Liver (tissue), 9 donors: Measurements from ENCODE around the gene GHRHR. TPM values are rescaled to one million over a fixed set of nuclear protein-coding genes. Genes with fewer than 3 reads are reported as not detected.

Source experiments
- DNase-seq: peaks from one replicate; pipeline ENCODE4 v3.0.0-alpha.2; 2017; ENCODE audit warnings: low spot score
- H3K27ac ChIP-seq, 2 donors: one replicate each; pipeline ENCODE4 v1.7.0; 2013; ENCODE audit warnings: inconsistent platforms in 2 of 2, low read length in 2 of 2, control low read depth in 1 of 2, low read depth in 1 of 2, mild to moderate bottlenecking in 1 of 2
- H3K27me3 ChIP-seq, 4 donors: one replicate each; pipeline versions ENCODE4 v1.6.1 to v1.7.0; 2013; ENCODE audit warnings: low read length in 3 of 4, inconsistent platforms in 1 of 4, mild to moderate bottlenecking in 1 of 4, moderate library complexity in 1 of 4; ENCODE audit not compliant: control insufficient read depth in 4 of 4, insufficient read depth in 4 of 4
- H3K36me3 ChIP-seq, 4 donors: one replicate each; pipeline versions ENCODE4 v1.6.1 to v1.7.0; 2013; ENCODE audit warnings: low read length in 3 of 4, mild to moderate bottlenecking in 3 of 4, low read depth in 1 of 4, moderate library complexity in 1 of 4; ENCODE audit not compliant: control insufficient read depth in 4 of 4, insufficient read depth in 3 of 4
- H3K4me1 ChIP-seq, 4 donors: one replicate each; pipeline versions ENCODE4 v1.6.1 to v1.7.0; 2013; ENCODE audit warnings: low read length in 3 of 4, mild to moderate bottlenecking in 3 of 4, moderate library complexity in 1 of 4; ENCODE audit not compliant: control insufficient read depth in 4 of 4, insufficient read depth in 4 of 4
- H3K4me3 ChIP-seq, 3 donors: one replicate each; pipeline versions ENCODE4 v1.6.1 to v1.7.0; 2013; ENCODE audit warnings: low read length in 3 of 3, control low read depth in 1 of 3, low read depth in 1 of 3, mild to moderate bottlenecking in 1 of 3
- H3K9ac ChIP-seq, 2 donors: one replicate each; pipeline ENCODE4 v1.7.0; 2013; ENCODE audit warnings: low read length in 2 of 2, mild to moderate bottlenecking in 2 of 2, moderate library complexity in 2 of 2, control low read depth in 1 of 2, low read depth in 1 of 2
- H3K9me3 ChIP-seq, 4 donors: one replicate each; pipeline versions ENCODE4 v1.6.1 to v1.7.0; 2013; ENCODE audit warnings: low read length in 3 of 4; ENCODE audit not compliant: control insufficient read depth in 4 of 4
- ATF3 ChIP-seq: IDR thresholded peaks from 2 replicates; pipeline ENCODE4 v1.6.1; 2016; ENCODE audit warnings: antibody characterized with exemption
- CTCF ChIP-seq: fragments of 150-350 bp; IDR thresholded peaks from 2 replicates; pipeline ENCODE4 v1.5.1; 2017; ENCODE audit warnings: improper control_type of control experiment, low read depth, low read length; ENCODE audit not compliant: missing input control
- EGR1 ChIP-seq, 2 donors: IDR thresholded peaks; 2 replicates each; pipeline ENCODE4 v1.6.1; 2016 to 2018; ENCODE audit warnings: antibody characterized with exemption in 2 of 2, low read depth in 2 of 2
- FOXA1 ChIP-seq: IDR thresholded peaks from 2 replicates; pipeline ENCODE4 v1.6.1; 2016; ENCODE audit warnings: antibody characterized with exemption
- FOXA2 ChIP-seq: IDR thresholded peaks from 2 replicates; pipeline ENCODE4 v1.6.1; 2016; ENCODE audit warnings: antibody characterized with exemption
- GABPA ChIP-seq, 2 donors: IDR thresholded peaks in 1 of 2; conservative IDR thresholded peaks in 1 of 2; 2 replicates each; pipeline ENCODE4 v1.6.1; 2016; ENCODE audit warnings: antibody characterized with exemption in 2 of 2, mild to moderate bottlenecking in 1 of 2, moderate library complexity in 1 of 2
- HNF4A ChIP-seq, 2 donors: conservative IDR thresholded peaks; 2 replicates each; pipeline ENCODE4 v1.6.1; 2016; ENCODE audit warnings: antibody characterized with exemption in 2 of 2, mild to moderate bottlenecking in 2 of 2
- HNF4G ChIP-seq: IDR thresholded peaks from 2 replicates; pipeline ENCODE4 v1.6.1; 2016; ENCODE audit warnings: antibody characterized with exemption
- JUND ChIP-seq, 2 donors: IDR thresholded peaks; 2 replicates each; pipeline ENCODE4 v1.6.1; 2016; ENCODE audit warnings: antibody characterized with exemption in 2 of 2
- MAX ChIP-seq: IDR thresholded peaks from 2 replicates; pipeline ENCODE4 v1.6.1; 2016; ENCODE audit warnings: antibody characterized with exemption
- NR2F2 ChIP-seq: IDR thresholded peaks from 2 replicates; pipeline ENCODE4 v1.6.1; 2016; ENCODE audit warnings: antibody characterized with exemption
- RAD21 ChIP-seq, 2 donors: IDR thresholded peaks; 2 replicates each; pipeline ENCODE4 v1.6.1; 2016; ENCODE audit warnings: antibody characterized with exemption in 2 of 2, mild to moderate bottlenecking in 2 of 2
- REST ChIP-seq: IDR thresholded peaks from 2 replicates; pipeline ENCODE4 v1.6.1; 2016; ENCODE audit warnings: antibody characterized with exemption, mild to moderate bottlenecking
- RXRA ChIP-seq, 2 donors: IDR thresholded peaks; 2 replicates each; pipeline ENCODE4 v1.6.1; 2017 to 2018; ENCODE audit warnings: antibody characterized with exemption in 2 of 2, mild to moderate bottlenecking in 1 of 2
- SP1 ChIP-seq: IDR thresholded peaks from 2 replicates; pipeline ENCODE4 v1.6.1; 2018; ENCODE audit warnings: antibody characterized with exemption, mild to moderate bottlenecking
- TAF1 ChIP-seq: conservative IDR thresholded peaks from 2 replicates; pipeline ENCODE4 v1.6.1; 2016; ENCODE audit warnings: antibody characterized with exemption, mild to moderate bottlenecking
- YY1 ChIP-seq: IDR thresholded peaks from 2 replicates; pipeline ENCODE4 v1.6.1; 2016; ENCODE audit warnings: antibody characterized with exemption, mild to moderate bottlenecking
- ZBTB33 ChIP-seq: IDR thresholded peaks from 2 replicates; pipeline ENCODE4 v1.6.1; 2016; ENCODE audit warnings: antibody characterized with exemption
- WGBS: extraction: QIAGEN DNeasy Blood & Tissue Kit; methylation state at CpG from one replicate; pipeline ENCODE4 v1.1.7; 2013; 5-methylcytosine and 5-hydroxymethylcytosine counted together
- polyA plus RNA-seq, 2 donors: library from polyadenylated mRNA; stranded (reverse) in 1 of 2; unstranded in 1 of 2; fragments of 200-250 nt in 1 of 2; fragments of >200 nt in 1 of 2; fragmentation: Nextera tagmentation in 1 of 2; extraction: Ambion mirVana in 1 of 2; gene quantifications; one replicate each; pipeline versions ENCODE4 v1.2.1 to v1.2.3, GENCODE V29; 2013 to 2015
- total RNA-seq, 2 donors: library from RNA; depleted of rRNA; stranded (reverse); fragments of >200 nt; gene quantifications; one replicate each; pipeline ENCODE4 v1.2.3, GENCODE V29; 2014
- donor health status: healthy.
- donor health status: healthy.
- donor health status: healthy.
- donor health status: healthy.
- donor health status: healthy.

The GHRHR gene
- total and polyA plus RNA-seq, 4 donors = 0.46 to 0.50 TPM; not detected in 2

- TF ChIP-seq TAF1 (no peak), HNF4A (conservative IDR thresholded peaks at IDR 0.05) (no peak), FOXA1 (no peak), CTCF (no peak), ATF3 (no peak)
Measured at GRCh38 chr7:31002256-31002655, 38.5 kb downstream of the GHRHR start (continued).

- H3K4me1 ChIP-seq = no peaks in the 10 kb centered on the region
- no peak for DNase-seq
- no peak overlapping the region for H3K4me3 ChIP-seq
- no peaks in the 10 kb centered on the region for H3K36me3 ChIP-seq
- WGBS = 72% methylated on average over 2 of the region's 2 CpGs
- H3K9ac ChIP-seq = no peak overlapping the region
- no peaks in the 10 kb centered on the region for H3K27me3 ChIP-seq
- no peak overlapping the region for H3K27ac ChIP-seq
- H3K9me3 ChIP-seq = peaks cover 0 to 5% (median 0%) of the 10 kb centered on the region in 4 donors
- no peak for TF ChIP-seq ZBTB33
- no peak for TF ChIP-seq NR2F2
- TF ChIP-seq HNF4A (conservative IDR thresholded peaks at IDR 0.05) = no peak
- TF ChIP-seq FOXA2 = no peak
- TF ChIP-seq RXRA (IDR thresholded peaks at IDR 0.05) = no peak
- no peak for TF ChIP-seq TAF1
- TF ChIP-seq YY1 = no peak
- no peak for TF ChIP-seq JUND (IDR thresholded peaks at IDR 0.05)
- TF ChIP-seq ATF3 = no peak
- TF ChIP-seq CTCF = no peak
- no peak for TF ChIP-seq HNF4G
- no peak for TF ChIP-seq FOXA1
- TF ChIP-seq SP1 = no peak
- TF ChIP-seq GABPA (IDR thresholded peaks at IDR 0.05 in 1 of 2, conservative IDR thresholded peaks at IDR 0.05 in 1 of 2) = no peak
- TF ChIP-seq RAD21 (IDR thresholded peaks at IDR 0.05) = no peak
- TF ChIP-seq REST = no peak
- TF ChIP-seq EGR1 (IDR thresholded peaks at IDR 0.05; ENCODE audit: low read depth in 2 of 2) = no peak
- TF ChIP-seq MAX = no peak
Measured at GRCh38 chr7:31003097-31003496, 39.3 kb downstream of the GHRHR start.
